CD4-positive, CD25-positive, alpha-beta regulatory T cell (primary cell): Measurements from ENCODE around the gene GOLGA6C. TPM values are rescaled to one million over a fixed set of nuclear protein-coding genes. Genes with fewer than 3 reads are reported as not detected.
"Not testable (repeated sequence)": the region's sequence is repeated elsewhere in the genome, so short reads cannot be mapped to it uniquely, and the experiment has no call there.

Experiments used
- ATAC-seq, 2 donors: fragments of 150-1000 bp; cut with Tn5 transposase; one replicate each; pipeline ENCODE4 v1.10.0; 2021; ENCODE audit warnings: low read depth in 2 of 2, moderate number of reproducible peaks in 2 of 2, moderate library complexity in 1 of 2
- DNase-seq, 3 donors: peaks; one replicate each; pipeline versions ENCODE4 v3.0.0 to v3.0.0-alpha.2; 2012 to 2022; ENCODE audit warnings: mixed read lengths in 1 of 3
- H3K27ac ChIP-seq: one replicate; pipeline ENCODE4 v1.7.0; 2013; ENCODE audit warnings: mild to moderate bottlenecking, low read length; ENCODE audit not compliant: insufficient read depth, poor library complexity, severe bottlenecking
- H3K27me3 ChIP-seq: one replicate; pipeline ENCODE4 v1.7.0; 2013; ENCODE audit warnings: low read length; ENCODE audit not compliant: control insufficient read depth, insufficient read depth
- H3K36me3 ChIP-seq: one replicate; pipeline ENCODE4 v1.7.0; 2013; ENCODE audit warnings: mild to moderate bottlenecking, low read length, moderate library complexity; ENCODE audit not compliant: control insufficient read depth, insufficient read depth
- H3K4me1 ChIP-seq: 2 replicates; pipeline ENCODE4 v1.7.0; 2013; ENCODE audit warnings: mild to moderate bottlenecking, low read length; ENCODE audit not compliant: insufficient read depth, control insufficient read depth, poor library complexity, severe bottlenecking
- H3K4me3 ChIP-seq: one replicate; pipeline ENCODE4 v1.7.0; 2013; ENCODE audit warnings: low read depth, mild to moderate bottlenecking, low read length, moderate library complexity
- H3K9me3 ChIP-seq, 2 experiments: 1 replicate in 1 of 2; 2 replicates in 1 of 2; pipeline ENCODE4 v1.7.0; 2013; ENCODE audit warnings: low read length in 2 of 2, mild to moderate bottlenecking in 1 of 2, moderate library complexity in 1 of 2; ENCODE audit not compliant: control insufficient read depth in 2 of 2
- H3K27ac Mint-ChIP-seq, 3 donors: one replicate each; pipeline ENCODE4 v1.8.0; 2020 to 2022; ENCODE audit warnings: mild to moderate bottlenecking in 3 of 3, mixed read lengths in 3 of 3, moderate library complexity in 2 of 3
- H3K27me3 Mint-ChIP-seq: one replicate; pipeline ENCODE4 v1.8.0; 2022; ENCODE audit warnings: mild to moderate bottlenecking, mixed read lengths
- H3K36me3 Mint-ChIP-seq: one replicate; pipeline ENCODE4 v1.8.0; 2020; ENCODE audit warnings: mixed read lengths
- H3K4me1 Mint-ChIP-seq, 4 donors: one replicate each; pipeline ENCODE4 v1.8.0; 2020 to 2022; ENCODE audit warnings: mixed read lengths in 4 of 4, mild to moderate bottlenecking in 1 of 4
- H3K4me3 Mint-ChIP-seq, 4 donors: one replicate each; pipeline ENCODE4 v1.8.0; 2020 to 2022; ENCODE audit warnings: mild to moderate bottlenecking in 4 of 4, mixed read lengths in 4 of 4, moderate library complexity in 3 of 4
- H3K9me3 Mint-ChIP-seq, 7 donors: one replicate each; pipeline ENCODE4 v1.8.0; 2020 to 2022; ENCODE audit warnings: mixed read lengths in 7 of 7, mild to moderate bottlenecking in 3 of 7, moderate library complexity in 2 of 7
- polyA plus RNA-seq, 4 donors: library from polyadenylated mRNA; unstranded; fragments of 300-500 nt; fragmentation: Illumina TruSeq; gene quantifications; one replicate each; pipeline ENCODE4 v1.2.3, GENCODE V29; 2021
- total RNA-seq: library from RNA; stranded (reverse); gene quantifications from one replicate; pipeline ENCODE4 v1.2.3, GENCODE V29; 2022

The GOLGA6C gene
- total and polyA plus RNA-seq, 5 donors from 2014 or later, result not detected

- no peaks in the 10 kb centered on the region for H3K4me1 Mint-ChIP-seq
- no peak overlapping the region for H3K4me3 ChIP-seq
- peak overlapping the region in 1 of 4 donors; percentile 76 for H3K4me3 Mint-ChIP-seq
- H3K9me3 ChIP-seq, result no peaks in the 10 kb centered on the region
- H3K27me3 Mint-ChIP-seq, result peaks cover 4% of the 10 kb centered on the region
- ATAC-seq, result no peak
- no peaks in the 10 kb centered on the region for H3K36me3 Mint-ChIP-seq
- no peaks in the 10 kb centered on the region for H3K27me3 ChIP-seq
- H3K27ac ChIP-seq, result no peak overlapping the region
- H3K27ac Mint-ChIP-seq, result peak overlapping the region in 1 of 3 donors; percentile 49
- no peaks in the 10 kb centered on the region for H3K9me3 Mint-ChIP-seq
- no peaks in the 10 kb centered on the region for H3K4me1 ChIP-seq
- H3K36me3 ChIP-seq, result no peaks in the 10 kb centered on the region
- no peak for DNase-seq
Measured at GRCh38 chr15:75224281-75224680, 33.9 kb upstream of the GOLGA6C start.

- not testable (repeated sequence) for H3K4me1 ChIP-seq, H3K4me1 Mint-ChIP-seq, H3K27ac Mint-ChIP-seq, H3K36me3 ChIP-seq, DNase-seq, H3K27me3 ChIP-seq, H3K9me3 Mint-ChIP-seq, H3K27ac ChIP-seq, H3K27me3 Mint-ChIP-seq, H3K9me3 ChIP-seq, H3K4me3 ChIP-seq, ATAC-seq, H3K4me3 Mint-ChIP-seq, H3K36me3 Mint-ChIP-seq
Measured at GRCh38 chr15:75225102-75225836, 32.9 kb upstream of the GOLGA6C start.

- H3K9me3 ChIP-seq, result no peaks in the 10 kb centered on the region
- H3K27ac Mint-ChIP-seq, result no peak overlapping the region
- ATAC-seq (no peak), DNase-seq (no peak)
- H3K9me3 Mint-ChIP-seq, result no peaks in the 10 kb centered on the region
- no peaks in the 10 kb centered on the region for H3K36me3 ChIP-seq
- no peaks in the 10 kb centered on the region for H3K27me3 ChIP-seq
- H3K27ac ChIP-seq, result no peak overlapping the region
- no peak overlapping the region for H3K4me3 Mint-ChIP-seq
- H3K4me1 ChIP-seq, result no peaks in the 10 kb centered on the region
- peaks cover 4% of the 10 kb centered on the region for H3K27me3 Mint-ChIP-seq
- H3K4me1 Mint-ChIP-seq, result no peaks in the 10 kb centered on the region
- no peak overlapping the region for H3K4me3 ChIP-seq
- H3K36me3 Mint-ChIP-seq, result no peaks in the 10 kb centered on the region
Measured at GRCh38 chr15:75225951-75226732, 32.0 kb upstream of the GOLGA6C start.

GRCh38 chr15:75227112-75227511, 31.0 kb upstream of the GOLGA6C start:
- not testable (repeated sequence) for H3K9me3 Mint-ChIP-seq

GRCh38 chr15:75227663-75228280, 30.4 kb upstream of the GOLGA6C start:
- Histone ChIP-seq H3K27me3 (no peaks in the 10 kb centered on the region), H3K4me1 (no peaks in the 10 kb centered on the region), H3K4me3 (no peak overlapping the region), H3K36me3 (no peaks in the 10 kb centered on the region), H3K9me3 (no peaks in the 10 kb centered on the region), H3K27ac (no peak overlapping the region)
- peaks cover 11% of the 10 kb centered on the region for H3K27me3 Mint-ChIP-seq
- no peak overlapping the region for H3K4me3 Mint-ChIP-seq
- DNase-seq, result no peak
- H3K4me1 Mint-ChIP-seq, result no peaks in the 10 kb centered on the region
- H3K9me3 Mint-ChIP-seq, result no peaks in the 10 kb centered on the region
- H3K36me3 Mint-ChIP-seq, result no peaks in the 10 kb centered on the region
- H3K27ac Mint-ChIP-seq, result no peak overlapping the region
- no peak for ATAC-seq

More at GRCh38 chr15:75227112-75227511, 31.0 kb upstream of the GOLGA6C start:
- not testable (repeated sequence) for H3K9me3 ChIP-seq, H3K36me3 ChIP-seq, H3K27ac Mint-ChIP-seq, H3K4me1 ChIP-seq, ATAC-seq, H3K27me3 ChIP-seq, H3K4me3 ChIP-seq, H3K27me3 Mint-ChIP-seq, H3K27ac ChIP-seq, H3K4me1 Mint-ChIP-seq, DNase-seq, H3K36me3 Mint-ChIP-seq, H3K4me3 Mint-ChIP-seq

GRCh38 chr15:75228787-75229186, 29.3 kb upstream of the GOLGA6C start:
- H3K4me1 ChIP-seq, result no peaks in the 10 kb centered on the region
- Mint-ChIP-seq H3K4me1 (no peaks in the 10 kb centered on the region), H3K27ac (no peak overlapping the region), H3K27me3 (peaks cover 11% of the 10 kb centered on the region), H3K9me3 (no peaks in the 10 kb centered on the region), H3K4me3 (no peak overlapping the region), H3K36me3 (no peaks in the 10 kb centered on the region)
- DNase-seq (no peak), ATAC-seq (no peak)
- H3K36me3 ChIP-seq, result no peaks in the 10 kb centered on the region
- H3K9me3 ChIP-seq, result no peaks in the 10 kb centered on the region
- no peak overlapping the region for H3K4me3 ChIP-seq
- H3K27me3 ChIP-seq, result no peaks in the 10 kb centered on the region
- no peak overlapping the region for H3K27ac ChIP-seq

GRCh38 chr15:75229191-75230015, 28.7 kb upstream of the GOLGA6C start:
- Mint-ChIP-seq H3K27ac (no peak overlapping the region), H3K9me3 (no peaks in the 10 kb centered on the region), H3K4me3 (peak overlapping the region in 1 of 4 donors; percentile 4), H3K4me1 (no peaks in the 10 kb centered on the region), H3K36me3 (no peaks in the 10 kb centered on the region), H3K27me3 (peaks cover 11% of the 10 kb centered on the region)
- no peaks in the 10 kb centered on the region for H3K27me3 ChIP-seq
- no peaks in the 10 kb centered on the region for H3K9me3 ChIP-seq
- no peak overlapping the region for H3K27ac ChIP-seq
- no peak overlapping the region for H3K4me3 ChIP-seq
- DNase-seq, result no peak
- H3K36me3 ChIP-seq, result no peaks in the 10 kb centered on the region
- ATAC-seq, result no peak
- no peaks in the 10 kb centered on the region for H3K4me1 ChIP-seq
